GM21576 (cell line): ENCODE data around the gene BMPER.

Experiments used
- ATAC-seq: cut with Tn5 transposase; IDR thresholded peaks from one replicate; pipeline ENCODE4 v1.9.1; 2021; ENCODE audit warnings: mild to moderate bottlenecking, moderate library complexity; ENCODE audit not compliant: unreplicated experiment

The BMPER gene

DNA sequence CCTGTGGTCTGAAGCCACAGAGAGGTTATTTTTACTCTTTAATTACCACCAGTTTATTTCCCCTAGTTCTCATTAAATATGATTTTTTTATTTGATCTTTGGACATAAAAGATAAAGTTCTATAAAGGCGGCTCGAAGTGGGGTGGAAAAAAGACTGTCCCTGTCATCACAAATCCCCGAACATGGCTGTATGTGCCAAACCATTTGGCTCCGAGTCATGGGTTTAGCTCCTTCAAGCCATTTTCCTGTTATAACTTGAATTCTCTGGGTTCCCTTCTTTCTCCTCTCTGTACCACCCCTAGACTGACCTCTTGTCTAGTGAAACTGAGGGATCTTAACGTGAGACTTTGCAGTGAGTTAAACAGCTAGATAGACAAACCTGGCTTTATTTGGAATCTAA is 181.6 kb downstream of the BMPER start:
- ATAC-seq: no peak

DNA sequence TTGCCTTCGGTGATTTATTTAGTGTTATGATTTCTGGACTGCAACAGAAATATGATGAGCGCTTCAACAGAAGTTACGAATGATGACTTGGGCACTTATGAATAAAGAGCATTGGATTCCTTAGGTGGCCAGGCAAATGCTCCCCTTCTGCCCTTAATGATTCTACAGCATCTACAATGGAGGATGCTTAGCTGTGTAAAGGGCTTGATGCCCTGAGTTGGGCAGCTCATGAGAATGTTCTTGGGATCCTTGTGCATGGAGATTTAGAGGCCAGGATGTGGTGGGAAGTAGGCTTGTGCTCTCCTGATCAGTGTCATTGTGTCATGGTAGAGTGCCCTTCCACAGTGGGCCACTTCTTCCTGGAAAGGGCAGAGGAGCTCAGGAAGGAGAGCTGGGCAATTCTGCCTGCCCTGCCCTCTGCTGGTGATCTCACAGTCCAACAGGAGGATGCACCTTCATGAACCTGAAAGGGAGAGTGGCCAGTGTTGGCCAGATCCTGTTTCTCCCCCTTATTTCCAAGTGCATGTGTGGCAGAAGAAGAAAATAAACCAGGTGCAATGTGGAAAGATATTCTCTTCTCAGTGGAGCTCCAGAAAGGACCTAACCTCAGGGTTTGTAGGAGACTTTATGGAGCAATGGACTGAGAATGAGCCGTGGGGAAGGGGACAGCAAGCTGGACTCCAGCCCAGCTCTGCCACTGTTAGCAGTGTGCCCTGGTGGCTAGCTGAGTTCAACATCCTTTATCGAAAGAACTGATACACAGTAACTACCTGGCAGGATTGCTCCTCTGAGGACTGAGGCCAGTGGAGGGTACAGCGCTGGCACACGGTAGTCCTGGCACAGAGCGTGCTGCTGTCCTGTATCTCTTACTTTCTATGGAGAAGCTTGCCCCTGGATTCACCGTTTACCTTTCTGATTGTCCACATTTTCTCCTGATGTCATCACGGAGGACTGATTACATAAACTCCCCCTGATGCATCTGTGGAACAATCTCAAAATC is 182.9 kb downstream of the BMPER start:
- ATAC-seq: no peak

DNA sequence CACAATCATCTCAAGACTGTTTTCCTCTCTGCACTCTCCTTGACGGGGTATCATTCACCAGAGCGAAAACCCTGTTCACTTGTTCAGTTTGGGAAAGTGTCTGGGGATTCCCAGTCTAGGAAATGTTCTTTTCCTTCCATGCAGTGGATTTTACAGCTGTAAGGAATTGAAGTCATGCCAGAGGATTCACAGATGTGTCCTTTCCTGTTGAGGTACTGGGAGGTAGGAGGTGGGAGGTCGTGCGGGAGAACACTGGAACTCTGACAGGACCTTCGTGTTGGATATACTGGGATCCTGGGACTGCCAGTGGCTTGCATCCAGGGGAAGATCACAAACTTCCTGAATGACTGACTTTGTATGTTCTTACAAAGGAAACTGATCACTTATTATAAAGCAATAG is 185.5 kb downstream of the BMPER start:
- no peak for ATAC-seq

DNA sequence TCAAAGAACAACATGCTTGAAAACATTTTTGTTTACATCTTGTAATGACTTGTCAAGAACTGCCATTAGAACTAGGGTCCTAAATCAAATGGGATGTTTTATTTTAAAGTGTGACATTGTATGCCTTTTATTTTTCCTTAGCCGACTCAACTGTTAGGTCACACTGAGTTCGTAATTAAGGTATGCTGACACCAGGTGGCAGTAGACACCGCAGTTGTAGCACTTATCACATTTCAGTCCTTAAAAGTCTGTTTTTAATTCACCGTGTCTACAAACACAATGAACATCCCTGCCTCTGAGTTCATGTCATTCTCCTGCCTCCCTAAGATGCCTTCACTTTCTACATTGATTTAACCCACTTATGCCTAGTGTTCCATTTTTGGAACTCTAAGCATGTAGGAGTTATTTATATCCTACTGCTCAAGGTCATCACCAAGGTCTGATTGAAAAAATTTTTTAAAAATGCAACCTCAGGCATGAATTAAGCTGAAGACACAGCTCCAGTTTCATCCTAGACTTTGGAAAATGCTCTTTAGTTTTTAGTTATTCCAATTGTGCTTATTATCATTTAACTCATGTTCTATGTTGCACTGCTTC is 186.1 kb downstream of the BMPER start:
- no peak for ATAC-seq

DNA sequence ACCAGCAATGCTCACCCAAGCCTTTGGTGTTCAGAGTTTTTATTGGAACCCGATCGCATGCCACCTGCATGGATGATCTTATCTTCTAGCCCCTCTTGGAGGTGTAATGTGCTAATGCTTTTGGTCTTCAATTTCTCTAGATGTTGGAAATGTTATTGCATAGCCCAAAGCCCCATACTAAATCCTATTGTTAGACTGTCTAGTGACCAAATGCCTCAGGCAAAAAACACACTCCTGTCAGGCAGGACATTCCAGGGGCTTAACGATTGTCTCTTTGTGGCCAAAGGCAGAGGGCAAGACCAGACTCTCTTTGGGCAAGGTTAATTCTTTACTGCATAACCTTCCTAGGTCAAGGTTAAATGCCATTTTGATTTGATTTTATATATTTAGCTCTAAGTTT is 187.9 kb downstream of the BMPER start:
- ATAC-seq: no peak

DNA sequence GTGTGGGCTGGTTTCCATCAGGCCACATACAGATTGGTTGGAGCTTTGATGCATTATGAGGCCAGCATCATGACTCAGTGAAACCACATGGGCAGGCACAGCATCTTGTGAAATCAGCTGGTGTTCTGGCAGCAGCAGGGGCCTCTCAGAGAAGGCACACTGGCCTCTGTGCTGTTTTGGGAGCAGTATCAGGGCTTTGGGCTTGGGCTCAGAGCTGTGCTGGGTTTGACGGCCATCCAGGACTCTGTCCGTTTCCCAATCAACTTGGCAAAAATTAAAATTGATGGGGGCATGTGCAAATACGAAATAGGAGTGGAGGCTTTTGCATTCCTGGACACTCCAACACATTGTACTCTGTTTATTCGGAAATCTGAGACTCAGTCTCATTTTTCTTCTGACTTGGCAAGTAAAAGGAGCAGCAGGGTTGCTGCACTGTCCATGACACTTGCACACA is 190.9 kb downstream of the BMPER start:
- no peak for ATAC-seq

DNA sequence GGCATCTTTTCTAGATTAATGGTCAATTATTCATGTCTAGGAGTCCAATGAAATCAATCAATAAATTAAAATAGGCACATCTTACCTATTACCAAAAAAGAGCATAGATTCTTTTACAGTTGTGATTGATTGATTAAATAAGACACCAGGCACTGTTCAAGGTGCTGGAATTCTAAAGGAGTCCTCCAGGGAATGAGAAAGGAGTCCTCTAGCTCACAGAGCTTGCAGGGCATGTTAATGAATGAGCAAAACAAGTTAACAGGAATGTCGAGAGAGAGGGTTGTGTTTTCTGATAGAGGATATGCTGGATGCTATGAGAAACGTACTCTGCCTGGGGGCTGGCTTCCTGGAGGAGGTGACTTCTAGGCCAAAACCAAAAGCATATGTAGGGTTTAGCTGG is 191.4 kb downstream of the BMPER start:
- no peak for ATAC-seq

DNA sequence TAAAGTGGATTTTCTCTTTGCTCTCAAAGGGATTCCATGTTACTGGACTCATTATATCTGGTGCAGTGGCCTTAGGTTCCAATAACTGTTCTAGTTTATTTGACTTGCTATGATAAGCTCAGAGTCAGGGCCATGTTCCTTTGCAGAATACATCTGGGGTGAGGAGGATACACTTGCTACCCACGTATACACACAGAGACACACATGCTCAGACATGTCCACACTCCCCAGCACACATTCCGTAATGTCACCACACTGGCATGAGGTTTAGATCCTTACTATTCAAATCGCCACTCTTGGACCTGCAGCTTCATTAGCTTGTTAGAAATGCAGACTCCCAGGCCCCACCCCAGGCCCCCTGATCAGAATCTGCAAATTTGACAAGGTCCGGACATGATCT is 195.3 kb downstream of the BMPER start:
- no peak for ATAC-seq

DNA sequence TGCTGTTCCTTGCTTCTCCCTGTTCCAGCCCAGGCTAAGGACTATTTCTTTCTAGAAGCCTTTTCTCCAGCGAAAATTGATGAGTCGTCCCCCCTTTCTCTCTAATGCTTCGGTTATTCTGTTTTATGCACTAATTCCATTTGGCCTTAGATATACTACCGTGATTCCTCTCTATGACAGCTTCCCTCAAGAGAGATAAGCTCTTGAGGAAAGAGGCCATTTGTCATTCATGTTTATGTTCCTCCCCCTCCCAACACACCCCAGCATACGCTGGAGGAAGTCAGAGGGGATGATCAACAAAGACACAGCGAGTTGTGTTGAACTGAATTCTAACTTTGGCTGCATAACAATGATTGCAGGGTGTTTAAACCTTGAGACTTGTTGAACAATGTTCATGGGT is 198.8 kb downstream of the BMPER start:
- no peak for ATAC-seq

DNA sequence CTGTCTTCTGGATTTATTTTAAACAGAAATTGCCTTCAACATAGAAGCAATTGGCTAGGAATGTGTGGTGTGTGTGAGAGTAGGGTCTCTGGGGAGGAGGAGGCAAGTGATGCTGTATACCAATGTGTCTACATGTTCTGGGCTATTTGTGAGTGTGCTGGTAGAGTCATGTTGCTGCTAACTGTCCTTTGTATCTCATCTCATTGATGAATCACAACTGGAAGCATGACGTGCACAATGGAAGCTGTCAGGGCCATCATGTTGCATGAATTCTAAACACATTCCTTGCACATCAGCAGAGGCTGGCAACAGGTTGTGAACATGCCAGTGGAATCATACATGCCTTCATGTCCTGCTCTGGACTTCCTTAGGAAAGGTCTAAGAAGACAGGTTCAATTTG is 199.7 kb downstream of the BMPER start:
- ATAC-seq: no peak

DNA sequence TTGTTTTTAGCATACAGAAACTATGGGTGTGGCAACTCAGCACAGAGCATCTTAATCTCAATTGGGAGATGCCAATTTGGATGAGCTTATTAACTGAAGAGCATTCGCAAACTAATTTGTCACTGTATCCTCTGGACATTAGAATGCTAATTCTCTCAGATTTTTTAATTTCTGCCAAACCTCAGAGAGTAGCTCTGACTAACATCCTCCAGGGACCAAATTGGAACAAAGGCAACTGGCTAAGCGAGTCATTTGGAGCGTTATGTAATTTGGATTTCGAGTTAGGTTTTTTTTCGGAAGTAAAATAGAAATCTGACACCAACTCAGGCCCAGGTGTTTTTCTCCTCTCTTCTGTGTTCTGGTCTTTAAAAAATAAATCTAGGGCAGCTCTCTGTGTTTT is 201.9 kb downstream of the BMPER start:
- no peak for ATAC-seq

DNA sequence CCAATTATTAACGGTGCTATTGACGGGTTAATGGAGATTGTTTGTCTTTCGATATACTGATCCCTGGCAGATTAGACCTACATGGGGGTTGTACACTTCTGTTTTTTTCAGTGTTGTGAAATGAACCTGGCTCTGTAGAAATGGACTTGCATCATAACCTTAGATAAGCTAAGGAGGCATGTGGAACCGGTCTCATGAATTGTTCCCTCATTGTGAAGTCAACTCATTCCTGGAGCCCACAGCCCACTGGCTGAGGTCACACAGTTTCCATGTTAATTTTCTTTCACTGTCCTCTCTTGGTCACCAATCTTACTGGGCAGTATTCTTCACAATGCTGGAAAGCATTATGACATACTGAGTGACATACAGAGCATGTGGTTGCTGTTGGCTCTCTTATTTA is 202.8 kb downstream of the BMPER start:
- no peak for ATAC-seq

DNA sequence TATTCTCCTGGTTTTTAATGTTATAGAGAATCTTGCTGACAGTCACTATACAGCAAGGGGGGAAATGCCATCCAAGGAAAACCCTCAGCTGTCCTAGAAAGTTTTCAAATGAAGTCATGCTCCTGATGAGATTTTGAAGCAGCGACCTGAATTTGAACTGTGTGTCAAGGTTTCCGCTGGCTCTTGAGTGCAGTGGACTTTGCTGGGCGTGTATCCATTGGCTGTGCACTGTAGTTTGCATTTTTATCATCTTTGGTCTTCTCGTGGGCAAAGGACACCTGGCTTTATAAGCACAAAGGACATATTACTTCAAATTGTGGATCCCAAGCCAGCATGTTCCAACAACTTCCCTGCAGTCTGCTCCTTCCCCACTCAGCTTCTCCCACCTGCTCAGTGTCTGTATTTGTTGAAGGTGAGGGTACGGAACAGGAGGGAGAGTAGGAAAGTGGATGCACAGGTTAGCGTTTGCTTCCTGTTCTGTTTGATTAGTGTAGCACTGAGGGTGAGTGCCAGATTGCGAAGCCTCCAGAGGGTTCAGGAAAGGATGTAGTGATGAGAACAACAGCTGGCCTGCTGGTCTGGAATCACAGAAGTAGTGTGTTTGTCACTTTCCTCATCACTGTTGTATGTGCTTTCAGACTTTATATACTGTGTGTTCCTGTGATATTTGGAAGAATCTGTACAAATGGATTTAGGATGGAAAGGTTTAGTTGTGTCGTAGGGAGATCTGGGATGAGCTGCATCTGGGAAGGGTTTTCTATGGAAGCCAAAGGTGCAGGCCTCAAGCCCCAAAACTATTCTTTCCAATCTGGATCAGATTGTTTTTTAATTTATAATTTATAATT is 204.8 kb downstream of the BMPER start:
- no peak for ATAC-seq

DNA sequence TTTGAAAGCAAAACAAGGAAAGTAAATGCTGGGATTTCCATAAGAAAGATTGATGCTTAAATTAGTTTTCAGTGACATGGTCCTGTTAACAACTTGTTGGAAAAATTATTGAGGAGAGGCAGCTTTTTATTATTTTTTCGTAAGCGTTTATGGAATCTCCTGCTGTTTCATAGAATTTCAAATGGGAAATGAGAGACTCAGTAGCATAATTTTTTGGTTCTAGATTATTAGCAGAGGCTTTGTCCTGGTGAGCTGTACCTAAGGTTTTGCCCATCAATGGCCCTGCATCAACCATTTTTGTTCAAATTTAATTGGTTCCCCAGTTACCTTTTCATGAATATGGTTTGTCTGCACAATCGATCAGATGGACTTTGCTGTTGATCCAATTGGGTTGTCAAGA is 205.7 kb downstream of the BMPER start:
- no peak for ATAC-seq

DNA sequence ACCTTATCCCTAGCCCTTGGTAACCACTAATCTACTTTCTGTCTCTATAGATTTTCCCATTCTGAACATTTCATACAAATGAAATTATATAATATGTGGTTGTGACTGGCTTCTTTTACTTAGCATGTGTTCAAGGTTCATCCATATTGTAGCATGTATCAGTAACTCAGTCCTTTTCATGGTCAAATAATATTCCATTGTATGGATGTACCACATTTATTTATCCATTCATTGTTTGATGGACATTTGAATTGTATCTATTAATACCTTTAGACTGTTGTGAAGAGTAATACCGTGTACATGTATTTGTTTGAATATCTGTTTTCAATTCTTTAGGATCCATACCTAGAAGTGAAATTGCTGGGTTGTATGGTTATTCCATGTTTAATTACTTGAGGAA is 210.2 kb downstream of the BMPER start:
- no peak for ATAC-seq

DNA sequence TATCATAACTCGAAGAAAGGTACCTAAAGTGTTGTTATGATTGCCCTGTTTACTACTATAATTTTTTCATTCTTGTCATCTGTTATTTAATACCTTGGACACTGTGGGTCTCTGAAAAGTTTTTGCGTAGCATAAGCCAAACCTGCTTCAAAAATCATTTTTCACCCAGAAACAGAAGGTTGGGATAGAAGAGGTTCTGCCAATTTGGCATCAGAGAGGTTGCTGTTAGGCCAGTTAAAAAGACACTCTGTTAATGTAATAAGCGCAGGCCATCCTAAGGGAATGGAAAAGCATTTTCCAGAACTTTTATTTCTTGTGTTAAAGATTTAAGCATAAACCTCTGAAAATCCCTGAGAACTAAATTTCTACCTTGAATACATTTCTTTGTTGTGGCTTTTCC is 212.2 kb downstream of the BMPER start:
- no peak for ATAC-seq

DNA sequence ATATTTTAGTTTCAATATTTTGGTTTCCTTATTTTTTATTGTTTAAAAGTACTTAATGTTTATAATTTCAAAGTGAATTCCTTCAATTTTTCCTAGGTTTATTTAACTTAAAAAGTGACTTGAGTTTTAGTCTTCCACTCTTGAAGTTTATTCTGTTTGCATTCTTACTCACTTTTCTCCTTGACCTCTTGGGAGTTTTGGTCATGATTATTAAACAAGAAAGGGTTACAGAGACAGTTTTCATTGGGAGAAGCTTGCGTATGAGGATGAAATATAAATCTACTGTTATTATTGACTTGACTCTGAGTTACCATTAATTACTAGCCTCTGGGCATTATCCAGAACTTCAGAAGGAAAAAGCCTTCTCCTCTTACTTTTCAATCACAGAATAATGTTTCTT is 216.0 kb downstream of the BMPER start:
- ATAC-seq: no peak

DNA sequence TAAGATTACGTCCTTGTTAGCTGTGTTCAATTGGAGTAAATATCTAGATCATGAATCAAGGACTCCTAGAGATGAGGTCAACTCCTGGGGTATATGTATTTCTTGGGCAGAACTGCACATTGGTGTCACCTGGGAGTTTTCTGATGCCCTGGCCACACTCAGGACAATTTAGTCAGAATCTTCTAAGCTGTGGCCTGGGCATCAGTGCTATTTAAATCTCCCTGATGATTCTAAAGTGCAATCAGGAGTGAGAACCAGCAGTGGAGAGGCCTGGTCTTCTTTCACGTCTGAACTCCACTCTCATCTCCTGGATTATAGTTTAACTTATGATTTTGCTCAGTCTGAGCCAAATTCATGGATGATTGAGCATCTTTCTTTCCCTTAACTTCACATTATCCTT is 218.0 kb downstream of the BMPER start:
- no peak for ATAC-seq

DNA sequence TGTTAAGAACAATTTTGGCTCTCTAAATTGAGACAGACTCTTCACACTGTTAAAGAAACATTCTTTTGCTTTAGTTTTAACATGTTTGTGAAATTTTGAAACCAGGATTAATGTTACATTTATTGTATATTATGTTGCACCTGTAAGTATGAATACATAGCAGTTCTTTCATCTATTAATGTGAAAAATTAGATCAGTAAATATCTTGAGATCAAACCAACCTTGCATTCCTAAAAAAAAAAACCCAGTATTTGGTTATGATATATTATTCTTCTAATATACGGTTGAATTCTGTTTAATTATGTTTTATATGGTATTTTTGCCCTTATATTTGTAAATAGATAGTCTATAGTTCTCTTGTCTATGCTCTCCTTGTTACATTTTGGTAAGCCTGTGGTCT is 219.4 kb downstream of the BMPER start:
- ATAC-seq: no peak

DNA sequence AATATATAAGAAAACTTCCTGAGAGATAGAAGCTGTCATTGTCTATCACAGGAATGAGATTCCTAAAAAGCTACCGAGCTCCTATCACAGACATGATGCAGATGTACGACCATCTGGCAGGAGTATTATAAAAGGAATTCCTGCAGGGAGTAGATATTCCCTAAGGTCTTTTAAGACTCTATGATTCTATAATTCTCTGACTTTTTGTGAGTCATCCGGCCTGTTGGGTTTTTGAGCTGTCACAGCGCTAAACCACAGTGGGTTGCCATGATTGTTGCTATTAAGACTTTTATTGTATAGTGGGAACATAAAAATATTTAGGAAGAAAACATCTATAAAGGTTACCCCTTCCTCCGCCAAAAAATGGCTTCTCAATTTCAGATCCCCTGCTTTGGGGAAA is 223.4 kb downstream of the BMPER start:
- ATAC-seq: no peak

DNA sequence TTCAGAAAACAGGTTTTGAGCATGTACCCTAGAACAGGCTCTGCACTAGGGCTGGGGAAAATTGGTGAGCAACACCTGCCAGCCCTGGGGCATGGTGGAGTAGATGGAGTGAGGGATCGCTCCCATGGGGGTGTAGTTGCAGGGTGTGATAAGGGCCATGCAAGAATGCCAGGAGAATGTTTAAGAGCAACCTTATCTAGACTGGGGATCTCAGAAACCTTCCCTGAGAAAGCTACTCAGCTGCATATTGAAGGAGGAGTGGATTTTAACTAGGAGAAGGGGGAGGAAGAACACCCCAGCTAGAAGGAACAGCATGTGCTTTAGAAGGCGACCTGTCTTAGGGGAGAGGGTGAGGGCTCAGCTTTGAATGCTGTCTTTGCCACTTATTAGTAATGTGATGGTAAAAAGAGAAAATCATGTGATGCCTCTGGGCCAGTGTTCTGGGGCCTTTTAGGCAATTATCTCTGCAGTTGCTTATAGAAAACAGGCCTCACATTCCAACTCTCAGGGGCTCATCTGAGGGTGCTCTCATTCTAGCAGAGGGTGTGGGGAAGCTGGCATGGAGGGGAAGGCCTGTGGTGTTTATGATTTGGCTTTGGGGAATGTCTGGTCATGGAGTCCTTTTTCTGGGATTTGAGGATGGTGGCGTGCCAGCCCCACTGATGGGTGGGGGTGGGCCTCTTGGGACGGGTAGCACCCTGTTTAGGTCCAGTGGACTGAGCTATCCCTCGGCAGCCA is 225.4 kb downstream of the BMPER start:
- ATAC-seq: no peak
